ENCODE results near the gene TMEM212.

- no peak for TF ChIP-seq CTCF (IDR thresholded peaks at IDR 0.05; ENCODE audit: insufficient read depth, low read length)
- TF ChIP-seq REST (IDR thresholded peaks at IDR 0.05; ENCODE audit: insufficient replicate concordance, low read depth), result no peak
- TF ChIP-seq POLR2AphosphoS5 (IDR thresholded peaks at IDR 0.05; ENCODE audit: low read depth), result no peak; the same call in 1 of the 2 replicates
- TF ChIP-seq SPI1 (IDR thresholded peaks at IDR 0.05; ENCODE audit: borderline replicate concordance, low read depth), result peak; percentile 9; the same call in 1 of the 2 replicates
- TF ChIP-seq GABPA (IDR thresholded peaks at IDR 0.05; ENCODE audit: low read depth), result no peak
Observed at GRCh38 chr3:171840811-171841619, 2.1 kb upstream of the TMEM212 start.
